ENCODE results near the gene NPC2.
"Not testable (repeated sequence)": the region's sequence is repeated elsewhere in the genome, so short reads cannot be mapped to it uniquely, and the experiment has no call there.

Gene NPC2

DNA sequence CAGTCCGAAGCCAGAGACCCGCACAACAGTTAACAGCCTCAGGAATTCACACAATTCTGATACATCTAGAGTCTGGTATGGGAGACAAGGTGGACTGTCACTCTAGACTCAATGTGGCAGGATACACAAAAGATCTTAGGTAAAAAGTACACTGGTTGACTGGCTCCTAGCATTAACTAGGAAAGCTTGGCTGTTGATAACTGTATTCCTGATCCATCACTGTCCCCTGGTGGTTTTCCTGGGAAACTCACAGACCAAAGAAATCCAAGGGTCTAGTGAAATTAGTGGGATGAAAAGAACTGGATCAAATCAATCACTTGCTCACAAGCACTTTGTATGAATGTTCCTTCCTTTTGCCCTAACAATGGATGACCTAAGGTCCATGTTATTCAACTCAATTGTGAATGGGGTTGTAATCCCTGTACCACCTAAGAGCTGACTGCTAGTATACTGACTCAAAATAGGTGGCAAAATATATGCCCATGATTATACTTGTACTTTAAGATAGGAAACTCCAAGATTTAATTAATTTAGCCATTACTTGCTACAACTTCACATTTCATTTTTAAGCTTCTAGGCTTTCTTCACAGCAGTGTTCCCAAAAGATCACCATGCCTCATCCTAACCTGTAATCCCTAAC, 14.0 kb downstream of the NPC2 start:
- DNase-seq (ENCODE audit: low read depth, low spot score): no peak
- no peak overlapping the region for H3K4me3 ChIP-seq (ENCODE audit: low read length)

- no peak overlapping the region for H3K4me3 ChIP-seq (ENCODE audit: low read length)
Observed at GRCh38 chr14:74476607-74477006, 16.5 kb downstream of the NPC2 start.

GRCh38 chr14:74476107-74476506, 17.0 kb downstream of the NPC2 start:
- DNase-seq (ENCODE audit: low read depth, low spot score): no peak
- H3K4me3 ChIP-seq (ENCODE audit: low read length): no peak overlapping the region

More at GRCh38 chr14:74476607-74477006, 16.5 kb downstream of the NPC2 start:
- no peak for DNase-seq (ENCODE audit: low read depth, low spot score)

DNA sequence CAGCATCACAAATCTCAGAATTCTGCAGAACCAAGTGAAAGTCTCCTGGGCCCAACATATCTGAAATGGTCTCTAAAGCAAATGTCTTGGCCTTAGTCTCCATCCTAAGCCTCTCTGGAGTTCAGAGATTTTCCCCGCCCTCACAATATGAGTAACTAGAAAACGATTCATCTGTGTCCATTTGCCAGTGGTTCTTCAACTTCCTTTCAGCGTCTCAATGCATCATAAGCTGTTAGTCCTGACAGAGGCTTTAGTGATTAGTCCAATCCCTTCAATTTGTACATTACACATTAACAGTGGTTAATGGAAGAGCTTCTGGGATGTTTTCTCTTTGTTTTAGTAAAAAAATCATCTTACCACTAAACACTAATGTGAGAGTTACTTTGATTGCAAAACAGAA, 17.4 kb downstream of the NPC2 start:
- no peak overlapping the region for H3K4me3 ChIP-seq (ENCODE audit: low read length)
- DNase-seq (ENCODE audit: low read depth, low spot score): no peak

GRCh38 chr14:74474376-74474775, 18.7 kb downstream of the NPC2 start:
- no peak overlapping the region for H3K4me3 ChIP-seq (ENCODE audit: low read length)
- DNase-seq (ENCODE audit: low read depth, low spot score): no peak

- DNase-seq (ENCODE audit: low read depth, low spot score): no peak
- H3K4me3 ChIP-seq (ENCODE audit: low read length): no peak overlapping the region
Observed at GRCh38 chr14:74472601-74473000, 20.5 kb downstream of the NPC2 start.

DNA sequence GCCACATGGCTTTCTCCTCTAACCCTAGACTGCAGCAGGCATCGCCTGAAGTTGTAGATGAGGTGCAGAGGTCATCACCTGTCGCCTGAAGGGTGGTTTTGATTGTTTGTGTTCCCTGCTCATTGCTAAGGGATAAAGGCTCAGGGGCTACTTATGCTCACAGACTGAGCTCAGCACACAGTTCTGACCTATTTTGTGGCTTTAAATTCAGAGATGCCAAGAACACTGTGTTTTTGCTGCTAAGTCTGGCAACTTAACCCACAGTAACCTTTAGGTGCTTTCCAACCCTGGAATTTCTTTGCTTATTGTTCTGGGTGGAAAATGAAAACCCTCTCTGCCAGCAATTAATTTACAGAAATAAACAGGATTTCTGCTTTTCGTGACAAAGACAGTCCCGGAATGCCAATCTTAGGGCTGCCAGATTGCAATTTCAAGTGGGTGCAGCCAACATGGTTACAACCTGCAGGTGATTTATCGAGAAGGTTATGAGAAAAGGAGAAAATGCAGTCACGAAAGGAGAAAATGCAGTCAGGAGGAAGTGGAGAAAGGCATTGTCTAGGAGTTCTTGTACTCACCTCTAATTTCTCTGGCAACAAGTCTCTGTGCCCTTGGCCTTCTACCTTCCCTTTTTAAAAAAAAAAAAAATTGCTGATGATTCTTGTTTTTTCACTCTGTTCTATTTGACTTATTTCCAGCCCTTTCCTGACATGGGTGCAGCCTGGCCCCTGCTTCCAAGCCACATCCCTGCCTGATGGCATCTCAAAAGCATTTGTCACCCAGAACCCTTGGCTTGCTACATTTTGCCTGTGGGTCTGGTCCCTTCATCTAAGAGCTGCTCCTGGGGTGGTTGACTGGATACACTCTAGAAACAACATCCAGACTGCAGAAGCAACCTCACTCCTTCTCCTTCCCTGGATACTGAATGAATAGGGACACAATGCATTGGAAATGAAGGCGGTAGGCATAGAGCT, 23.3 kb downstream of the NPC2 start:
- DNase-seq (ENCODE audit: low read depth, low spot score): no peak
- H3K4me3 ChIP-seq (ENCODE audit: low read length): no peak overlapping the region

GRCh38 chr14:74468513-74468912, 24.6 kb downstream of the NPC2 start:
- no peak for DNase-seq (ENCODE audit: low read depth, low spot score)
- H3K4me3 ChIP-seq (ENCODE audit: low read length): no peak overlapping the region

DNA sequence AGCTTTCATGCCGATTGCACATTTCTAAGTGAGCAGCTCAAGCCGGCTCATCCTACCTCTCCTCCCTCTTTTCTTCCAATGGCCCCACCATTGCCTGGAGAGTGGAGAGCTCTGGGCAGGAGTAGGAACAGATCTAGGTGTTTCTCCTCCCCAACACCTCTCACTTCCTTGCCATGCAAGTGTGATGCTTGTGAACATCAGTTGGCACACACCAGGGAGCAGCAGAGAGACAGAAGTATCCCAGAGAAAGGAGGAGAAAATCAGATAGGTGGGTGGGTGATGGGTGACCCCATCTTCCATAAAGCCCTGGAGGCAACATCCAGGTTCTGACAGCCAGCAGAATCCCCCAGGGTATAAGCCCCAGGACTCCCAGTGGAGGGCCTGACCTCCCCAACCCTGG, 27.8 kb downstream of the NPC2 start:
- no peak for DNase-seq (ENCODE audit: low read depth, low spot score)
- no peak overlapping the region for H3K4me3 ChIP-seq (ENCODE audit: low read length)

- no peak overlapping the region for H3K4me3 ChIP-seq (ENCODE audit: low read length)
- no peak for DNase-seq (ENCODE audit: low read depth, low spot score)
Observed at GRCh38 chr14:74464785-74465184, 28.3 kb downstream of the NPC2 start.

DNA sequence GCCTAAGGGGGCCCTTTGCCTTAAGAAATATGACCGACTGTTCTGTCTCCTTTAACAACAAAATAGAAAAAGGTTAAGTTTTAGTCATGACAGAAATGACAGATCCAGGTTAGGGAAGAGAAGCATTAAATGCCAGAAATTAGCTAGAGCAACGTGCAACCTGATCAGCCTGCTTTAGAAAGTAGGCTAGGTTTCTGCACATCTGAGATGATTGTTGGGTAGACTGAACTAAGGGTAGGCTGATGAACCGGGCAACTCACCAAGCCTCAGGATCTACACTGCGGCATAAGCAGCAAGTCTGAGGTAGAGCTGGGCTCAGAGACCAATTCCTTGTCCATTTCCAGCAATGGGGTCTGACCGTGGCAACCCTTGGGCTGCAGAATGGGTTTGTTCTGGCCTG, 29.4 kb downstream of the NPC2 start:
- no peak overlapping the region for H3K4me3 ChIP-seq (ENCODE audit: low read length)
- DNase-seq (ENCODE audit: low read depth, low spot score): no peak

DNA sequence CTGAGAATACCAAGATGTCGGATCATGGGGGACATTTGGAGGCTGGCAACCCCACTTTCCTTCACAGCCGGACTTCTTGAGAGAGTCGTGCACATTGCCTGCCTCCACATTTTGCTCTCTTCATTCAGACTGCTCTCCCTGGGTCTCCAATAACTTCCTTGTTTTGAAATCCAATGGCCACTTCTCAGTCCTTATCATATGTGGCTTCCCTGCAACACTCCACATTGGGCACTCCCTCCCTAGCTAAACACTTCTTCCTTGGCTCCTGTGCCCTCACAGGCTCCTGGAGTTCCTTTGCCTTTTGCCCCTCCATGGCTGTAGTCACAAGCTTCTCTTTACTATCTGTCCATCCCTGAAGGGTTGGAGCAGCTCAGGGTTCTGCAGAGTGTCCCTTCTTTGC, 30.1 kb downstream of the NPC2 start:
- H3K4me3 ChIP-seq (ENCODE audit: low read length): no peak overlapping the region
- no peak for DNase-seq (ENCODE audit: low read depth, low spot score)

- DNase-seq (ENCODE audit: low read depth, low spot score): no peak
Observed at GRCh38 chr14:74459976-74460375, 33.1 kb downstream of the NPC2 start.

GRCh38 chr14:74459289-74459946, 33.7 kb downstream of the NPC2 start:
- no peak overlapping the region for H3K4me3 ChIP-seq (ENCODE audit: low read length)
- no peak for DNase-seq (ENCODE audit: low read depth, low spot score)

More at GRCh38 chr14:74459976-74460375, 33.1 kb downstream of the NPC2 start:
- no peak overlapping the region for H3K4me3 ChIP-seq (ENCODE audit: low read length)

- no peak for DNase-seq (ENCODE audit: low read depth, low spot score)
- no peak overlapping the region for H3K4me3 ChIP-seq (ENCODE audit: low read length)
Observed at GRCh38 chr14:74457565-74457895, 35.6 kb downstream of the NPC2 start.

GRCh38 chr14:74456684-74457564, 36.2 kb downstream of the NPC2 start:
- no peak overlapping the region for H3K4me3 ChIP-seq (ENCODE audit: low read length)
- no peak for DNase-seq (ENCODE audit: low read depth, low spot score)

GRCh38 chr14:74454397-74454796, 38.7 kb downstream of the NPC2 start:
- not testable (repeated sequence) for H3K4me3 ChIP-seq (ENCODE audit: low read length); DNase-seq (ENCODE audit: low read depth, low spot score)

DNA sequence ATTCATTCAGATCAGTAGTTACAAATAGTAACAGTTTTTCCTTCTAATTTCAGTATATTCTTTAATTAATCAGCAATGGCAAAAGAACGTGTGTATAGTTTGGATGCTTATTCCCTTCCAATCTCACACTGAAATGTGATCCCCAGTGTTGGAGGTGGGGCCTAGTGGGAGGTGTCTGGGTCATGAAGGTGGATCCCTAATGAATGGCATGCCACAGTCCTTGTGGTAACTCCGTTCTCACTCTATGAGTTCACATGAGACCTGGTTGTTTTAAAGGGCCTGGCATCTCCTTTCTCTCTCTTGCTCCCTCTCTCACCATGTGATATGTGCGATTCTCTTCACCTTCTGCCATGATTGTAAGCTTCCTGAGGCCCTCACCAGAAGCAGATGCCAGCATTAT, 48.2 kb downstream of the NPC2 start:
- DNase-seq (ENCODE audit: low read depth, low spot score): no peak
- H3K4me3 ChIP-seq (ENCODE audit: low read length): no peak overlapping the region

- no peak overlapping the region for H3K4me3 ChIP-seq (ENCODE audit: low read length)
- DNase-seq (ENCODE audit: low read depth, low spot score): no peak
Observed at GRCh38 chr14:74442757-74443156, 50.3 kb downstream of the NPC2 start.
